ENCODE results near the gene ODAPH. TPM values are rescaled to one million over a fixed set of nuclear protein-coding genes. Genes with fewer than 3 reads are reported as not detected.
"Not testable (repeated sequence)": the region's sequence is repeated elsewhere in the genome, so short reads cannot be mapped to it uniquely, and the experiment has no call there.

The ODAPH gene
- not detected for polyA plus RNA-seq

GRCh38 chr4:75555294-75556164, at the start of gene ODAPH:
Gene ODAPH, plus strand, starts transcription at chr4:75556066. Its CDS starts 17 bp downstream, at chr4:75556083.
- WGBS, 3 donors, result 56 to 73% (median 69%) methylated on average over 9 of the region's 9 CpGs
- H3K27ac ChIP-seq (ENCODE audit: low read depth, low read length), result no peak within 1 kb of the TSS

- 75 to 85% (median 85%) methylated on average over 4 of the region's 4 CpGs for WGBS, 3 donors
- not testable (repeated sequence) for H3K27ac ChIP-seq (ENCODE audit: low read depth, low read length)
These were observed 46.3 kb upstream of the ODAPH start for GRCh38 chr4:75509592-75509991.

GRCh38 chr4:75511841-75512240, 44.0 kb upstream of the ODAPH start:
- 50 to 59% (median 59%) methylated on average over 3 of the region's 3 CpGs for WGBS, 3 donors

GRCh38 chr4:75512386-75513211, 43.3 kb upstream of the ODAPH start:
- no peak overlapping the region for H3K27ac ChIP-seq (ENCODE audit: low read depth, low read length)
- 29 to 49% (median 34%) methylated on average over 6 of the region's 6 CpGs for WGBS, 3 donors

More at GRCh38 chr4:75511841-75512240, 44.0 kb upstream of the ODAPH start:
- H3K27ac ChIP-seq (ENCODE audit: low read depth, low read length), result no peak overlapping the region

GRCh38 chr4:75513526-75514130, 42.2 kb upstream of the ODAPH start:
- H3K27ac ChIP-seq (ENCODE audit: low read depth, low read length), result peak overlapping the region; percentile 68
- 1% methylated on average over 12 of the region's 12 CpGs for WGBS, 3 donors

GRCh38 chr4:75514131-75514948, 41.5 kb upstream of the ODAPH start, which contains the start of the genes RCHY1 and THAP6:
Gene RCHY1, minus strand, starts transcription at chr4:75514403. Its CDS starts 117 bp downstream, at chr4:75514286.
Gene THAP6, plus strand, starts transcription at chr4:75514473. Its CDS starts 980 bp downstream, at chr4:75515453.
- peak within 1 kb of the TSS; percentile 81 for H3K27ac ChIP-seq (ENCODE audit: low read depth, low read length)
- WGBS, 3 donors, result 0% methylated on average over 59 to 61 of the region's 61 CpGs

GRCh38 chr4:75514949-75515612, 40.8 kb upstream of the ODAPH start:
- peak overlapping the region; percentile 81 for H3K27ac ChIP-seq (ENCODE audit: low read depth, low read length)
- WGBS, 3 donors, result 43 to 54% (median 48%) methylated on average over 9 of the region's 9 CpGs

GRCh38 chr4:75516144-75516543, 39.7 kb upstream of the ODAPH start:
- WGBS, 3 donors, result 76 to 92% (median 90%) methylated on average over 1 of the region's 1 CpG
- H3K27ac ChIP-seq (ENCODE audit: low read depth, low read length), result no peak overlapping the region

- 96 to 98% (median 97%) methylated on average over 3 to 4 of the region's 7 CpGs for WGBS, 3 donors
- H3K27ac ChIP-seq (ENCODE audit: low read depth, low read length), result not testable (repeated sequence)
These were observed 36.4 kb upstream of the ODAPH start for GRCh38 chr4:75519452-75519851.

- WGBS, 3 donors, result 76 to 100% (median 84%) methylated on average over 1 of the region's 1 CpG
- no peak overlapping the region for H3K27ac ChIP-seq (ENCODE audit: low read depth, low read length)
These were observed 30.8 kb upstream of the ODAPH start for GRCh38 chr4:75525086-75525485.

- H3K27ac ChIP-seq (ENCODE audit: low read depth, low read length), result no peak overlapping the region
- 97 to 100% (median 100%) methylated on average over 1 of the region's 1 CpG for WGBS, 3 donors
These were observed 30.0 kb upstream of the ODAPH start for GRCh38 chr4:75525910-75526309.

- H3K27ac ChIP-seq (ENCODE audit: low read depth, low read length), result no peak overlapping the region
These were observed 28.4 kb upstream of the ODAPH start for GRCh38 chr4:75527482-75527881.

GRCh38 chr4:75530556-75531322, 25.1 kb upstream of the ODAPH start:
- H3K27ac ChIP-seq (ENCODE audit: low read depth, low read length), result no peak overlapping the region
- 95 to 98% (median 96%) methylated on average over 2 of the region's 2 CpGs for WGBS, 3 donors

GRCh38 chr4:75531536-75532143, 24.2 kb upstream of the ODAPH start:
- H3K27ac ChIP-seq (ENCODE audit: low read depth, low read length), result not testable (repeated sequence)
- WGBS, 3 donors, result 76 to 97% (median 90%) methylated on average over 7 of the region's 7 CpGs

- WGBS, 3 donors, result 97 to 98% (median 97%) methylated on average over 4 of the region's 4 CpGs
- not testable (repeated sequence) for H3K27ac ChIP-seq (ENCODE audit: low read depth, low read length)
These were observed 22.5 kb upstream of the ODAPH start for GRCh38 chr4:75533339-75533887.

GRCh38 chr4:75533926-75534325, 21.9 kb upstream of the ODAPH start:
- not testable (repeated sequence) for H3K27ac ChIP-seq (ENCODE audit: low read depth, low read length)

Data from adipose tissue (tissue), 3 donors.